HG02610 (cell line): ENCODE measurements around the gene MBNL3.
"Not testable (repeated sequence)": the region's sequence is repeated elsewhere in the genome, so short reads cannot be mapped to it uniquely, and the experiment has no call there.

Experiments used
- ATAC-seq: cut with Tn5 transposase; IDR thresholded peaks from one replicate; pipeline ENCODE4 v1.9.1; 2021; ENCODE audit warnings: mild to moderate bottlenecking, moderate library complexity; ENCODE audit not compliant: unreplicated experiment

The MBNL3 gene

DNA sequence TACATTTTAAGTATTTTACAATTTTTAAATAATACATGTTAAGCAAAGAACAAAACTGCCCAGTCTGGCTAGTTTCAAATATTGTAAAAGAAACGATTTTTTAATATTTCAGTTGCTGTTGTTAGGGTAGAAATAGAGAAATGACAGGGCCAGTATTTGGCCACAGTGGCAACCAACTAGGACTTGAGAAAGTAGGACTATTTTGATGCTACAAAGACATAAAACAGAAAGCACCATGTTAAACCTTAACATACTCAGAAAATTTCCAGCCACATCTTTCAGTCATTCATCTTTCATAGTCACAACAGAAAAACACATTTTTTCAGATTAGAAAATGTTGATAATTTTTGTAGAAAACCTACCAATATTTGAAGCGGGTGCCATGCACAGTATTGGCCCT is 104.5 kb downstream of the MBNL3 start:
- no peak for ATAC-seq

DNA sequence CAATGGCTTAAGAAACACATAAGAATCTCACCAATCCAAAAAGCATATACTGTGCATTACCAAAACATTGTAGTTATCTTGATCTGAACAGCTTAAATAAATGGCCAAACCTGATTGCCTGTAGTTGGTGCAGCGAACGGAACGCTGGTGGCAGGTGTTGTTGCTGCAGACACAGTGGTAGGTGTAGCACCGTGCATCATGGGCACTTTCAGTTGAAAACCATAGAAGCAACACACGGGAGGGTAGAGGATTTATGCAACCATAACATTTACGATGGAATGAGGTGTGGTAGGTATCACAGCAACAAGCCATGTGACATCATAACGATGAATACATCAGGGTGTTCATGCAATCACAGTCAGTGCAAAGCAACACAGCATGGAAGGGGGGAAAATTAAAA is 106.8 kb downstream of the MBNL3 start:
- no peak for ATAC-seq

DNA sequence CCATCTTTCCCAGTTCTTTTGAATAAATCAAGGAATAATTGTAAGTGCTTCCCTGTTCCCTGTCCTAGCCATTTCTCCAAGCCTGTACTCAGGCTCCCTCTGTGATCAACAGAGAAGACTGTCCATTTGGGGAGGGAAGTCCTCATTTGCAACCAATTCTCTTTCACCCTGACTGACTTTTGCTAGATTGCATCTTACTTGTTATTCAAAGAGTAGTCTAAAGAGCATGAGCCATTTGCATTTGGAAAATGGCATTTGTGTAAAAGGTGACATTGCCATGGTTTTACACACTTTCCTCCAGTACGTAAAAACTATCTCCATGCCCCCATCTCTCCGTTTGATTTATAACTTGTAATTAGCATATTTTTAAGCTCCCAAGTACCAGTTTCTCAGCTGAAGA is 110.6 kb downstream of the MBNL3 start:
- no peak for ATAC-seq

DNA sequence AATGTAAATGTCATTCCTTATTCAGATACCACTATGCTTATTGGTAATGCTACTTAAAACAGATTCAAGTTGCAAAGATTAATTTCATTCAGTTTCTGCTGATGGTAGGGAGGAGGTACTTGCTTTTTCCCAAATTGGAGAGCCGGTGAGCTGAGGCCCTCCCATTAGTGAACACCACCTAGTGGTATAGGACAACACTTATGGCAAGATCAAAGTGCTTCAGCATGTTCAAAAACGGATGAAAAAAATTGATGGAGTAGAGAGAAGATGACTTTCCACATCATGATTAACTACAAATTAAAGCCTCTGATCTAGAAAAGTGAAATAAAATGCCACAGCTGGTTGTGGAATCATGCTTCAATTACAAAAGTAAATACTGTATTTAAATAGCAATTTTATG is 112.9 kb downstream of the MBNL3 start:
- ATAC-seq = no peak

DNA sequence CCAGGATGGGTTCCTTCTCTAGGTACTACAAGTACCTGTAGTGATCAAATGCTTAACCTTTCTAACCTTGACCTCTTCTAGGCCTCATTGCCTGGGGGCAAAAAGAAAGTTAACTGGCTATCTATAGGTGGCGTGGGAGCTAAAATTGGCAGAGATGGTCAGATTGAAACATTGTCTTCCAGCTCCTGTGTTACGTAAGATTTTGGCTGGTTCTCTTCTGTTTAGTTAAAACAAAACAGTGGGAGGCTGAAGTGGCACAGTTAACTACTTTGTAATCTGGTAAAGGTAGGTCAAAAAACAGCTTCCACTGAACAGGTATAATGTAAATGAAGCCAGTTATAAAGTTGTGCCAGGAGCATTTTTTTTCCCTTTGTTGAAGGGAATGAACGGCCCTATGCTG is 115.2 kb downstream of the MBNL3 start:
- no peak for ATAC-seq

DNA sequence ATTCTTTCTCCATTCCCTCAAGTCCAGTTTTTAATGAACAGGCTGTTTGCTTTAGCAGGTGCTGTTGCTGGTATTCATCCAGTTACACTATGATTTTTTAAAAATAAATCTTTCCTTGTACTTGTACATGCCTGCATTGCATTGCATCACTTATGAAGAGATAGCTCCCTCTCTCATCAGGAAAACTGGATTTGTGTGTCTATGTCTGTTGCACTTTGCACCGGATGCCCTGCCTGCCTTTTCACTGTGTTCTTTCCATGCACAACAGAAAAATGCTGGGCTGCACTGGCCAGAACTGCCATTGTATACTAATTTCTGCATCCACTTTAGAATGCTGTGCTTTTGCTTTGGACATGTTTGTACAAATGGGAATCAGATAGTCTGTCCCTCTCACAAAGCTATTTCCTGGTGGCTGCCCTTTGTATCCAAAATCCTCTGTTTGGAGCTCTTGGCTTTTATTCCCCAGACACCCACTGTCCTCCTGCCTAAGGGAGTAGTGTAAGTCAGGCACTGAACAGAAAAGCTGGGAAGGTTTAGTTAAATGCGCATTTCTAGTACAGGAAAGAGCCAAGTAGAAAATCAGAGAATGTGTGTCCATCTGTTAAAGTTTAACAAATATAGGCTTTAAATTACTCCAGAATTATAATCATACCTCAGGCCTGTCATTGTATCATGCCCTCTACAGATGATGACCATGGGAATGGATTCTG is 119.1 kb downstream of the MBNL3 start:
- ATAC-seq = no peak

DNA sequence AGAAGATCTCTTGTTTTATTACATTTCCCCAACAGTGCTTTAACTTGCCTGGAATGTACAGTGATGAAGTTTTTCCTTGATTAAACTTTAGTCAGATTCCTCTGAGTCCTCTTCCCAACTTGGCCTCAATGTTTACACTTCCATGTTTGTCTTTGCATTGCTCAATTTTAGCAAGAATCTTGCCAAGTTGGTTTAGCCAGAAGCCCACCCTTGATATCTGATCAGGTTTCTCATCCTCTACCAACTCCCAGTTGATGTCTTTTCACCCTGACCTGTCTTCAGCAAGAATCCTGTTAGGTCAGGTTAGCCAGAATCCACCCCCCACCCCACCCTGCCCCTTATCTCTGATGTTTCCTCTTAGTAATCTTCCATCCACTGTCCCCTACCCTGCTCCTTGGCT is 120.9 kb downstream of the MBNL3 start:
- no peak for ATAC-seq

DNA sequence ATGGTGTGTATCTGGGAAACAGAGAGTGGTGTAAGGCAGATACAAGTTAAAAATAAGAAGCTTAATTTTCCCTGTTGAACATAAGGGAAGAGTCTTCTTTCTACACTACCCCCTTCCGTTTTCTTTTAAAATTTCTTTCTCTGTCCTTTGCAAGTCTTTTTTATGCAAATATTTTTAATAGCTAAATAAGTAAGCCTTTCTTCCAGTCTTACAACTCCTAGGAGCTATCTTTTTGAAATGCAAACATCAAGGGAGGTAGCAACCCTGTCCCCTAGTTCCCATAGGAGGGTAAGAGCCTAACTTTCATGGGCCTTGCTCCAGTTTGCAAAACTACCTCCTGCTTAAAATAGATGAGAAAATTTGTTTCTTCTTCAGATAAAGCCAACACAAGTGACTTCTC is 121.5 kb downstream of the MBNL3 start:
- ATAC-seq = no peak

DNA sequence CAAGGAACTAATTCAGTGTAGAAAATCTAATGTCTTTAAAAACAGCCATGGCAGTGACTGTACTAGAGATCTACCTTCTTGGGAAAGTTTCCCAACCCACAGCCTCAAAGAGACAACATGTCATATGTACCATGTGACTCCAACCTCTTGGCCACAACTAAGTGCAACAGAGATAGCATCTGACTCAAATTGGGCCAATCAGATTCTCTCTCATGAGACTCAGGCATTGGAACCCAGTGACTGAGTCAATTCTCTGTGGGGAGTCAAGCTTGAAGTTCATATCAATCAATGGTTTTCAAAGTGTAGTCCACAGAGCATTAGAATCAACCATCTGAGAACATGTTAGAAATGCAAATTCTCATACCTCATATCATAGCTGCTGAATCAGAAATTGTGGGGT is 123.3 kb downstream of the MBNL3 start:
- peak; percentile 79 for ATAC-seq

DNA sequence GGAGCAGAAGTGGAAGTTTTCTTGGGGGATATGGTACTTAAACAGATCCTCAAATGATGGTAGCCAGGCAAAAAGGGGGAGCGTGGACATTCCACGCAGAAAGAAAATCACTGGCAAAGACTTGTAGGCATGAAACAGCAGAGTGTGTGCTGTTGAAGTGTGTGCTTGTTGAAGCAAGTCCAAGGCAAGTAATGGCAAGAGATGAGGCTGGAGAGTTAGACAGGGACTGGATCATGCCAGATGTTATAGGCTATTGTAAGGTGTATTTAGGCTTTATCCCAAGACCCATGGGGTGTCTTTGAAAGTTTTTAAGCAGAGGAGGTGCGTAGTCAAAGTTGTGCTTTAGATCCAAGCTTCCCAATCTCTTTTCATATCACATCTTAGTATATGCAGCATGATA is 124.5 kb downstream of the MBNL3 start:
- ATAC-seq = no peak

DNA sequence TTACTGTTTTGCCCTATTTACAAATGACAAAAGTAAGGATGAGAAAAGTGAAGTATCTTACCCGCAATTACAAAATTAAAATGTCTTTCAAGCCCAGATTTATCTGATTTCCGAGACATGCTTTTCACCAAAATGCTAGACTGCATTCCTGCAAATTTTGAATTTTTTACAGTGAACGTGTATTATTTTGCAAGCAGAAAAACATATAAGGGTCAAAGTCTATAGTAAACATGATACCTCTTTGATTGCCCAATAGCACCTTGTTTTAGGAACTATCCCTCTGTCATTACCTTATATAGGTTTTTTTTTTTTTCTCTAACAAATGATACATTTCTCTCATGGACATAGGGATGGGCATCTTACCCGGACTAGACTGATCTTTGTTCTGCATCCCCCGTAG is 135.4 kb downstream of the MBNL3 start:
- ATAC-seq = no peak

DNA sequence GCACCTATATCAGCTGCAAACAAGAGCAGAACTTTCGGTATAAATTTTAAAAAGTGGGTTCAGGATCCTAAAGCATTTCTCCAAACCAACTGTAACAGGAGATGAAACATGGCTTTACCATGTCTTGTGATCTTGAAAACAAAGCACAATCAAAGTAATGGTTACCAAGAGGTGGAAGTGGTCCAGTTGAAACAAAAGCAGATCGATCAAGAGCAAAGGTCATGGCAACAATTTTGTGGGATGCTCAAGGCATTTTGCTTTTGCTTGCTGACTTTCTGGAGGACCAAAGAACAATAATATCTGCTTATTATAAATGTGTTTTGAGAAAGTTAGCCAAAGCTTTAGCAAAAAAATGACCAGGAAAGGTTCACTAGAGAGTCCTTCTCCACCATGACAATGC is 152.7 kb downstream of the MBNL3 start:
- no peak for ATAC-seq

DNA sequence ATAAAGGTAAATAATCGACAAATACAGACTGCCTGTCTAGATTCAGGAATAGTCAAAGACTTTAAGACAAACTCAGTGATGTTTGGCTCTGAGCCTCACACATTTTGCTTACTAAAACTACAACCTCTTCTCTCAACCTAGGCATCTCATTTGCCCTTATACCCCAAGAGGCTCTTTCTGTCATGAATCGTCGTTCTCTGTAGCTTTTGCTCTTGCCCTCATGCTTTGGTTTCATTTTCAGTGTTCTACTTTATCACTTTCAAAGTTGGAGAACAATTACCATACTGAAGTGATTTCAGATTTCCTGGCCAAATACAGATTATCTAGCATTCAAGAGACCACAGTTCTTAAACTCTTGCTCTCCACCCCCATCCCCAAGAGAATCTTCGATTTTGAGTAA is 155.5 kb downstream of the MBNL3 start:
- ATAC-seq = no peak

DNA sequence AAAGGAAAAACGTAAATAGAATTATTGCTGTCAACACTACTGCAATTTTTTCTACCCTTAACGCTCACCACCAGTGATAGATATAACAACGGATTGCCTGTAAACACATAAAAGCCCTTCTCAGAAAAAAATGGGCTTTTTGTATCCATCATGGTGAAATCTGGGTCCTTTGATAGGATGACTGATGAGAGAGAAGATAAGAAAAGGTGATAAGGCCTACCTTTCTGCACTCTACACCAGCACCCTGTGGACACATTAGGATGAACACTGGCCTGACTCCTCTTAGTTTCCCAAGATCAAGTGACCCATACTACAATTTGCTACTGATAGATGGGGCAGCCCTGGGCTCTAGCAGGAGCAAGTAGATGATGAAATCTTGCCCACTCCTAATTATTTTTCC is 157.3 kb downstream of the MBNL3 start:
- no peak for ATAC-seq

DNA sequence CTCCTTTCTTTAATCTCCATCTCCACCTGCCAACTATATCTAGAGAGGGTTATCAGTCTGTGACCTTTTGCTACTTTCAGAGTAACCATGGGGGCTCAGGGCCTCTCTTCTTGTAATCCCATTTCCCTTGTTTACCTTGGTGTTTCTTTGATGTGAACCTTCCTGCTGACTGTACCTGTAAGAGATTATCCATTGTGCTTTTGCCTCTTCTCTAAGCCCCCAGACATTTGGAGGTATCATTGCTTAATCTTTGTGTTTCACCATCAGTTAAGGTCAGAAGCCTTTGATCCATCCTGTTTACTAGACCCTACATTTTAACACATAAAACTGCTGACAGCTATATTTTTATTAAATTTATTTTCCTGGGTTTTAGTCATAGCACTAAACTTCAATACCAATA is 157.8 kb downstream of the MBNL3 start:
- ATAC-seq = no peak

DNA sequence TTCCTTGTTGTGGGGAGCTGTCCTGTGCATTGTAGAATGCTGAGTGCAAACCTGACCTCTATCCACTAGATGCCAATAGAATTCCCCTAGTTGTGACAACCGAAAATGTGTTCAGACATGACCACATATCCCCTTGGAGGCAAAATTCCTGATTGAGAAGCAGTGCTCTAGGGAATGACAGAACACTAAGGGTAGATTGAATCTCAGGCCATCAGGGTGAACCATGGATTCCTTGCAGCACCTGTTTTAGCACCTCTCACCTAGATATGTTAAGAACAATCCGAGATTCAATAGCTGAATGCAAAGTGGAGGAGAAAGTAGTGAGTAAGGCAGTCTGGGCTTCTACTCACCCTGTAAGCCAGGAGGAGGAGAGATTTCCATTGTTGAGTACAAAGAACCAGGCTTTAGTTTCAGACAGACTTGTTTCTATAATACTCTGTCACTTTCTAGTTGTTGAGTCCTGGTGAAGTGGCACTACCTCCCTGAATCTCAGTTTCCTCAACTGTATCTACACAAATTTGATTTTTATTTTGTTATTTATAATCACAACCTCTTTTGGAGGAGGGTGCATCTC is 158.6 kb downstream of the MBNL3 start:
- ATAC-seq = no peak

DNA sequence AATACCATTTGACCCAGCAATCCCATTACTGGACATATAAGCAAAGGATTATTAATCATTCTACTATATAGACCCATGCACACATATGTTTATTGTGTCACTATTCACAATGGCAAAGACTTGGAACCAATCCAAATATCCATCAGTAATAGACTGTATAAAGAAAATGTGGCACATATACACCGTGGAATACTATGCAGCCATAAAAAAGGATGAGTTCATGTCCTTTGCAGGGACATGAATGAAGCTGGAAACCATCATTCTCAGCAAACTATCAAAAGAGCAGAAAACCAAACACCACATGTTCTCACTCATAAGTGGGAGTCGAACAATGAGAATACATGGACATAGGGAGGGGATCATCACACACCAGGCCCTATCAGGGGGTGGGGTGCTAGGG is 161.9 kb downstream of the MBNL3 start:
- ATAC-seq = not testable (repeated sequence)
